ENCODE measurements around the gene HIC2. TPM values are rescaled to one million over a fixed set of nuclear protein-coding genes. Genes with fewer than 3 reads are reported as not detected.
"Not testable (repeated sequence)": the region's sequence is repeated elsewhere in the genome, so short reads cannot be mapped to it uniquely, and the experiment has no call there.

Gene HIC2
- total and polyA plus RNA-seq, 9 donors: 4.2 to 9.6 (median 5.5) TPM

GRCh38 chr22:21401197-21401969 is 15.8 kb upstream of the HIC2 start:
- WGBS (ENCODE audit: insufficient coverage): no CpG with 5 or more reads among the region's 21 CpGs
- not testable (repeated sequence) for H3K9me3 ChIP-seq (replicated peaks; ENCODE audit: control insufficient read depth, low read depth, low read length); H3K36me3 ChIP-seq (ENCODE audit: control insufficient read depth, insufficient read depth, low read length); H3K4me1 ChIP-seq (ENCODE audit: control insufficient read depth, insufficient read depth, low read length); H3K4me3 ChIP-seq (ENCODE audit: low read length); H3K27me3 ChIP-seq (ENCODE audit: control insufficient read depth, insufficient read depth, low read length); DNase-seq; H3K27ac ChIP-seq (ENCODE audit: low read length)

- not testable (repeated sequence) for H3K36me3 ChIP-seq (ENCODE audit: control insufficient read depth, insufficient read depth, low read length); H3K27me3 ChIP-seq (ENCODE audit: control insufficient read depth, insufficient read depth, low read length); H3K4me3 ChIP-seq (ENCODE audit: low read length); H3K9me3 ChIP-seq (replicated peaks; ENCODE audit: control insufficient read depth, low read depth, low read length); H3K4me1 ChIP-seq (ENCODE audit: control insufficient read depth, insufficient read depth, low read length); DNase-seq; H3K27ac ChIP-seq (ENCODE audit: low read length)
- no CpG with 5 or more reads among the region's 5 CpGs for WGBS (ENCODE audit: insufficient coverage)
Measured at GRCh38 chr22:21402763-21403314, 14.3 kb upstream of the HIC2 start.

GRCh38 chr22:21407139-21407538 is 10.0 kb upstream of the HIC2 start:
- H3K36me3 ChIP-seq (ENCODE audit: control insufficient read depth, insufficient read depth, low read length); H3K9me3 ChIP-seq (replicated peaks; ENCODE audit: control insufficient read depth, low read depth, low read length); H3K4me3 ChIP-seq (ENCODE audit: low read length); H3K27ac ChIP-seq (ENCODE audit: low read length); H3K4me1 ChIP-seq (ENCODE audit: control insufficient read depth, insufficient read depth, low read length); DNase-seq; H3K27me3 ChIP-seq (ENCODE audit: control insufficient read depth, insufficient read depth, low read length): not testable (repeated sequence)
- no CpG with 5 or more reads among the region's 1 CpG for WGBS (ENCODE audit: insufficient coverage)

GRCh38 chr22:21407792-21408191 is 9.4 kb upstream of the HIC2 start:
- H3K27ac ChIP-seq (ENCODE audit: low read length); DNase-seq; H3K36me3 ChIP-seq (ENCODE audit: control insufficient read depth, insufficient read depth, low read length); H3K4me1 ChIP-seq (ENCODE audit: control insufficient read depth, insufficient read depth, low read length); H3K27me3 ChIP-seq (ENCODE audit: control insufficient read depth, insufficient read depth, low read length); H3K4me3 ChIP-seq (ENCODE audit: low read length); H3K9me3 ChIP-seq (replicated peaks; ENCODE audit: control insufficient read depth, low read depth, low read length): not testable (repeated sequence)
- no CpG with 5 or more reads among the region's 4 CpGs for WGBS (ENCODE audit: insufficient coverage)

- not testable (repeated sequence) for H3K27me3 ChIP-seq (ENCODE audit: control insufficient read depth, insufficient read depth, low read length); DNase-seq; H3K27ac ChIP-seq (ENCODE audit: low read length); H3K4me1 ChIP-seq (ENCODE audit: control insufficient read depth, insufficient read depth, low read length); H3K4me3 ChIP-seq (ENCODE audit: low read length); H3K36me3 ChIP-seq (ENCODE audit: control insufficient read depth, insufficient read depth, low read length); H3K9me3 ChIP-seq (replicated peaks; ENCODE audit: control insufficient read depth, low read depth, low read length)
- WGBS (ENCODE audit: insufficient coverage): no CpG with 5 or more reads among the region's 25 CpGs
Measured at GRCh38 chr22:21416375-21416774, 796 bp upstream of the HIC2 start.

- not testable (repeated sequence) for H3K9me3 ChIP-seq (replicated peaks; ENCODE audit: control insufficient read depth, low read depth, low read length); H3K27me3 ChIP-seq (ENCODE audit: control insufficient read depth, insufficient read depth, low read length); H3K27ac ChIP-seq (ENCODE audit: low read length); H3K4me1 ChIP-seq (ENCODE audit: control insufficient read depth, insufficient read depth, low read length); H3K36me3 ChIP-seq (ENCODE audit: control insufficient read depth, insufficient read depth, low read length); DNase-seq
- peak overlapping the region; percentile 42 for H3K4me3 ChIP-seq (ENCODE audit: low read length)
- WGBS (ENCODE audit: insufficient coverage): no CpG with 5 or more reads among the region's 33 CpGs
Measured at GRCh38 chr22:21417853-21418252, 682 bp downstream of the HIC2 start.

GRCh38 chr22:21418974-21419638 is 1.9 kb downstream of the HIC2 start:
- not testable (repeated sequence) for H3K36me3 ChIP-seq (ENCODE audit: control insufficient read depth, insufficient read depth, low read length); DNase-seq; H3K4me1 ChIP-seq (ENCODE audit: control insufficient read depth, insufficient read depth, low read length); H3K27me3 ChIP-seq (ENCODE audit: control insufficient read depth, insufficient read depth, low read length); H3K9me3 ChIP-seq (replicated peaks; ENCODE audit: control insufficient read depth, low read depth, low read length); H3K4me3 ChIP-seq (ENCODE audit: low read length); H3K27ac ChIP-seq (ENCODE audit: low read length)
- no CpG with 5 or more reads among the region's 15 CpGs for WGBS (ENCODE audit: insufficient coverage)

- not testable (repeated sequence) for H3K27me3 ChIP-seq (ENCODE audit: control insufficient read depth, insufficient read depth, low read length); DNase-seq; H3K27ac ChIP-seq (ENCODE audit: low read length); H3K9me3 ChIP-seq (replicated peaks; ENCODE audit: control insufficient read depth, low read depth, low read length); H3K4me3 ChIP-seq (ENCODE audit: low read length); H3K36me3 ChIP-seq (ENCODE audit: control insufficient read depth, insufficient read depth, low read length); H3K4me1 ChIP-seq (ENCODE audit: control insufficient read depth, insufficient read depth, low read length)
- no CpG with 5 or more reads among the region's 19 CpGs for WGBS (ENCODE audit: insufficient coverage)
Measured at GRCh38 chr22:21420180-21420763, 3.1 kb downstream of the HIC2 start.

GRCh38 chr22:21424084-21424709 is 7.0 kb downstream of the HIC2 start:
- H3K36me3 ChIP-seq (ENCODE audit: control insufficient read depth, insufficient read depth, low read length); H3K27me3 ChIP-seq (ENCODE audit: control insufficient read depth, insufficient read depth, low read length); H3K4me3 ChIP-seq (ENCODE audit: low read length); H3K9me3 ChIP-seq (replicated peaks; ENCODE audit: control insufficient read depth, low read depth, low read length); H3K4me1 ChIP-seq (ENCODE audit: control insufficient read depth, insufficient read depth, low read length); DNase-seq; H3K27ac ChIP-seq (ENCODE audit: low read length): not testable (repeated sequence)
- WGBS (ENCODE audit: insufficient coverage): no CpG with 5 or more reads among the region's 12 CpGs
